GM23338 (cell line): ENCODE results near the gene ENPEP. TPM values are rescaled to one million over a fixed set of nuclear protein-coding genes. Genes with fewer than 3 reads are reported as not detected.

ENCODE experiments used
- ATAC-seq: fragments of 200-7000 bp; cut with Tn5 transposase; 3 replicates; pipeline ENCODE4 v1.9.1; 2020
- DNase-seq: peaks from one replicate; pipeline ENCODE4 v3.0.0-alpha.2; 2015; ENCODE audit warnings: low spot score
- H2AFZ ChIP-seq: fragments of 200-600 bp; sonication (generic); 2 replicates; pipeline ENCODE4 v1.8.0; 2016; ENCODE audit warnings: antibody characterized with exemption, mild to moderate bottlenecking, moderate library complexity
- H3F3A ChIP-seq: fragments of 200-600 bp; sonication (generic); replicated peaks from 2 replicates; pipeline ENCODE4 v1.8.0; 2017; ENCODE audit warnings: antibody characterized with exemption, mixed run types, low read depth
- H3K27ac ChIP-seq: fragments of 200-600 bp; sonication (generic); 2 replicates; pipeline ENCODE4 v1.6.1; 2016; ENCODE audit warnings: low read depth
- H3K27me3 ChIP-seq: fragments of 200-600 bp; sonication (generic); 2 replicates; pipeline ENCODE4 v1.8.0; 2016; ENCODE audit warnings: mild to moderate bottlenecking, mixed run types, moderate library complexity; ENCODE audit not compliant: insufficient read depth
- H3K36me3 ChIP-seq: fragments of 200-600 bp; sonication (generic); 2 replicates; pipeline ENCODE4 v1.8.0; 2016; ENCODE audit warnings: mild to moderate bottlenecking; ENCODE audit not compliant: insufficient read depth
- H3K4me1 ChIP-seq: fragments of 200-600 bp; sonication (generic); 2 replicates; pipeline ENCODE4 v1.8.0; 2016; ENCODE audit warnings: mild to moderate bottlenecking, moderate library complexity; ENCODE audit not compliant: insufficient read depth
- H3K4me2 ChIP-seq: fragments of 200-600 bp; sonication (generic); 2 replicates; pipeline ENCODE4 v1.7.1; 2017; ENCODE audit warnings: mixed run types
- H3K4me3 ChIP-seq: fragments of 200-600 bp; sonication (generic); 2 replicates; pipeline ENCODE4 v1.6.1; 2016; ENCODE audit warnings: mixed run types
- H3K79me2 ChIP-seq: fragments of 200-600 bp; sonication (generic); replicated peaks from 2 replicates; pipeline ENCODE4 v1.8.0; 2017; ENCODE audit warnings: mild to moderate bottlenecking; ENCODE audit not compliant: insufficient read depth
- H3K9me2 ChIP-seq: fragments of 200-600 bp; sonication (generic); 2 replicates; pipeline ENCODE4 v1.8.0; 2017; ENCODE audit not compliant: insufficient read depth
- H4K20me1 ChIP-seq: fragments of 200-600 bp; sonication (generic); replicated peaks from 2 replicates; pipeline ENCODE4 v1.8.0; 2017; ENCODE audit warnings: mild to moderate bottlenecking; ENCODE audit not compliant: insufficient read depth
- H3K27ac Mint-ChIP-seq: 2 replicates; pipeline ENCODE4 v1.8.0; 2020; ENCODE audit warnings: inconsistent platforms, mild to moderate bottlenecking, moderate library complexity, mixed read lengths
- H3K27me3 Mint-ChIP-seq: 3 replicates; pipeline ENCODE4 v1.8.0; 2022; ENCODE audit warnings: low read depth, mild to moderate bottlenecking, moderate library complexity, mixed read lengths, inconsistent platforms; ENCODE audit not compliant: insufficient read depth, poor library complexity
- H3K36me3 Mint-ChIP-seq: 3 replicates; pipeline ENCODE4 v1.8.0; 2021; ENCODE audit warnings: low read depth, mild to moderate bottlenecking, inconsistent platforms, moderate library complexity, mixed read lengths
- H3K4me1 Mint-ChIP-seq: 3 replicates; pipeline ENCODE4 v1.8.0; 2020; ENCODE audit warnings: mild to moderate bottlenecking, inconsistent platforms, mixed read lengths
- H3K4me3 Mint-ChIP-seq: 3 replicates; pipeline ENCODE4 v1.8.0; 2021; ENCODE audit warnings: moderate library complexity, mild to moderate bottlenecking, inconsistent platforms, mixed read lengths
- H3K9me3 Mint-ChIP-seq: 3 replicates; pipeline ENCODE4 v1.8.0; 2020; ENCODE audit warnings: moderate library complexity, mild to moderate bottlenecking, inconsistent platforms, mixed read lengths
- CREB1 ChIP-seq: fragments of 250-450 bp; sonication (Bioruptor Pico); IDR thresholded peaks from 2 replicates; pipeline ENCODE4 v1.5.0; 2020; ENCODE audit warnings: low read depth, mild to moderate bottlenecking, moderate library complexity
- EZH2 ChIP-seq: fragments of 200-600 bp; sonication (generic); IDR thresholded peaks from one replicate; pipeline ENCODE4 v1.8.0; 2017; ENCODE audit warnings: antibody characterized with exemption, mild to moderate bottlenecking, low read depth; ENCODE audit not compliant: unreplicated experiment
- EZH2phosphoT487 ChIP-seq: fragments of 200-600 bp; sonication (generic); IDR thresholded peaks from one replicate; pipeline ENCODE4 v1.8.1; 2018; ENCODE audit warnings: antibody characterized with exemption; ENCODE audit not compliant: unreplicated experiment
- JUNB ChIP-seq: IDR thresholded peaks from one replicate; pipeline ENCODE4 v1.6.1; 2016; ENCODE audit warnings: antibody characterized with exemption; ENCODE audit not compliant: unreplicated experiment
- NANOG ChIP-seq: IDR thresholded peaks from 2 replicates; pipeline ENCODE4 v1.6.1; 2016; ENCODE audit warnings: antibody characterized with exemption, borderline replicate concordance
- POLR2AphosphoS5 ChIP-seq: IDR thresholded peaks from 2 replicates; pipeline ENCODE4 v1.6.1; 2016; ENCODE audit warnings: antibody characterized with exemption, low read depth
- ZNF114 ChIP-seq: fragments of 250-450 bp; sonication (Bioruptor Pico); IDR thresholded peaks from 2 replicates; pipeline ENCODE4 v1.5.0; 2020; ENCODE audit warnings: mild to moderate bottlenecking, moderate library complexity
- ZNF331 ChIP-seq: fragments of 250-450 bp; sonication (Bioruptor Pico); IDR thresholded peaks from 2 replicates; pipeline ENCODE4 v1.5.0; 2020; ENCODE audit warnings: low read depth, mild to moderate bottlenecking, moderate library complexity
- ZNF462 ChIP-seq: fragments of 250-450 bp; sonication (Bioruptor Pico); IDR thresholded peaks from 2 replicates; pipeline ENCODE4 v1.5.0; 2020; ENCODE audit warnings: mild to moderate bottlenecking, moderate library complexity
- polyA plus RNA-seq: library from polyadenylated mRNA; unstranded; fragments of >200 nt; fragmentation: Nextera tagmentation; extraction: Ambion mirVana; gene quantifications from 2 replicates; pipeline ENCODE4 v1.2.1, GENCODE V29; 2016
- total RNA-seq: library from RNA; depleted of rRNA; stranded (reverse); fragments of >200 nt; shearing (Covaris generic); gene quantifications from 2 replicates; pipeline ENCODE4 v1.2.3, GENCODE V29; 2014

ENPEP gene
- total and polyA plus RNA-seq, 2 experiments from 2014 or later = 0.79 to 1.5 TPM

- ATAC-seq (no peak), DNase-seq (no peak)
- H3K9me2 ChIP-seq = no peaks in the 10 kb centered on the region
- Mint-ChIP-seq H3K9me3 (no peaks in the 10 kb centered on the region), H3K36me3 (no peaks in the 10 kb centered on the region), H3K4me1 (peaks cover 8% of the 10 kb centered on the region; the same call in 2 of the 3 replicates), H3K4me3 (no peak overlapping the region), H3K27ac (no peak overlapping the region; the same call in 1 of the 2 replicates), H3K27me3 (peaks cover 5% of the 10 kb centered on the region)
- H3K36me3 ChIP-seq = no peaks in the 10 kb centered on the region
- no peak overlapping the region for H3K4me2 ChIP-seq
- no peaks in the 10 kb centered on the region for H3K27me3 ChIP-seq
- H3F3A ChIP-seq = no peaks in the 10 kb centered on the region
- H3K4me3 ChIP-seq = no peak overlapping the region
- H3K79me2 ChIP-seq = no peaks in the 10 kb centered on the region
- no peak overlapping the region for H3K27ac ChIP-seq
- H3K4me1 ChIP-seq = peaks cover 10% of the 10 kb centered on the region; the same call in 1 of the 2 replicates
- H2AFZ ChIP-seq = no peak overlapping the region
- H4K20me1 ChIP-seq = no peaks in the 10 kb centered on the region
- no peak for TF ChIP-seq ZNF462 (CRISPR knock-in tag)
- TF ChIP-seq ZNF331 (CRISPR knock-in tag) = no peak
- no peak for TF ChIP-seq ZNF114 (CRISPR knock-in tag)
- TF ChIP-seq EZH2 = no peak
- no peak for TF ChIP-seq EZH2phosphoT487
- no peak for TF ChIP-seq POLR2AphosphoS5
- TF ChIP-seq CREB1 (CRISPR knock-in tag) = no peak
- TF ChIP-seq NANOG = no peak
- no peak for TF ChIP-seq JUNB
Measured at GRCh38 chr4:110532901-110533589, 57.1 kb downstream of the ENPEP start.
